Measurements from ENCODE around the gene ASZ1.
"Not testable (repeated sequence)": the region's sequence is repeated elsewhere in the genome, so short reads cannot be mapped to it uniquely, and the experiment has no call there.

The ASZ1 gene

GRCh38 chr7:117427258-117427701, at the start of gene ASZ1:
ASZ1 (minus strand) TSS chr7:117427493; CDS start chr7:117427460, 33 bp downstream.
- DNase-seq, result no peak

GRCh38 chr7:117476557-117477215, 49.4 kb upstream of the ASZ1 start:
- no peak for DNase-seq

- DNase-seq, result no peak
Measured at GRCh38 chr7:117472335-117472734, 45.0 kb upstream of the ASZ1 start.

- no peak for DNase-seq
Measured at GRCh38 chr7:117470777-117471176, 43.5 kb upstream of the ASZ1 start.

- no peak for DNase-seq
Measured at GRCh38 chr7:117468174-117468573, 40.9 kb upstream of the ASZ1 start.

GRCh38 chr7:117460815-117461214, 33.5 kb upstream of the ASZ1 start:
- DNase-seq, result not testable (repeated sequence)

GRCh38 chr7:117459735-117460134, 32.4 kb upstream of the ASZ1 start:
- no peak for DNase-seq

- no peak for DNase-seq
Measured at GRCh38 chr7:117458977-117459583, 31.8 kb upstream of the ASZ1 start.

GRCh38 chr7:117448655-117449054, 21.4 kb upstream of the ASZ1 start:
- no peak for DNase-seq

GRCh38 chr7:117446220-117446815, 19.0 kb upstream of the ASZ1 start:
- no peak for DNase-seq

GRCh38 chr7:117445206-117445605, 17.9 kb upstream of the ASZ1 start:
- no peak for DNase-seq

- no peak for DNase-seq
Measured at GRCh38 chr7:117444646-117445045, 17.4 kb upstream of the ASZ1 start.

- DNase-seq, result no peak
Measured at GRCh38 chr7:117435475-117436043, 8.3 kb upstream of the ASZ1 start.

- DNase-seq, result no peak
Measured at GRCh38 chr7:117424090-117424829, 3.0 kb downstream of the ASZ1 start.

- DNase-seq, result not testable (repeated sequence)
Measured at GRCh38 chr7:117414591-117414990, 12.7 kb downstream of the ASZ1 start.

GRCh38 chr7:117412946-117413559, 14.2 kb downstream of the ASZ1 start:
- DNase-seq, result no peak

- no peak for DNase-seq
Measured at GRCh38 chr7:117412390-117412789, 14.9 kb downstream of the ASZ1 start.

- no peak for DNase-seq
Measured at GRCh38 chr7:117411539-117411938, 15.8 kb downstream of the ASZ1 start.

GRCh38 chr7:117408831-117409230, 18.5 kb downstream of the ASZ1 start:
- no peak for DNase-seq

GRCh38 chr7:117405519-117405918, 21.8 kb downstream of the ASZ1 start:
- DNase-seq, result no peak

GRCh38 chr7:117403737-117404136, 23.6 kb downstream of the ASZ1 start:
- no peak for DNase-seq

- no peak for DNase-seq
Measured at GRCh38 chr7:117402109-117402508, 25.2 kb downstream of the ASZ1 start.
